GM23338 (cell line): ENCODE data around the gene CARHSP1. TPM values are rescaled to one million over a fixed set of nuclear protein-coding genes. Genes with fewer than 3 reads are reported as not detected.

Experiments used
- ATAC-seq: fragments of 200-7000 bp; cut with Tn5 transposase; 3 replicates; pipeline ENCODE4 v1.9.1; 2020
- DNase-seq: peaks from one replicate; pipeline ENCODE4 v3.0.0-alpha.2; 2015; ENCODE audit warnings: low spot score
- H2AFZ ChIP-seq: fragments of 200-600 bp; sonication (generic); 2 replicates; pipeline ENCODE4 v1.8.0; 2016; ENCODE audit warnings: antibody characterized with exemption, mild to moderate bottlenecking, moderate library complexity
- H3F3A ChIP-seq: fragments of 200-600 bp; sonication (generic); replicated peaks from 2 replicates; pipeline ENCODE4 v1.8.0; 2017; ENCODE audit warnings: antibody characterized with exemption, mixed run types, low read depth
- H3K27ac ChIP-seq: fragments of 200-600 bp; sonication (generic); 2 replicates; pipeline ENCODE4 v1.6.1; 2016; ENCODE audit warnings: low read depth
- H3K27me3 ChIP-seq: fragments of 200-600 bp; sonication (generic); 2 replicates; pipeline ENCODE4 v1.8.0; 2016; ENCODE audit warnings: mild to moderate bottlenecking, mixed run types, moderate library complexity; ENCODE audit not compliant: insufficient read depth
- H3K36me3 ChIP-seq: fragments of 200-600 bp; sonication (generic); 2 replicates; pipeline ENCODE4 v1.8.0; 2016; ENCODE audit warnings: mild to moderate bottlenecking; ENCODE audit not compliant: insufficient read depth
- H3K4me1 ChIP-seq: fragments of 200-600 bp; sonication (generic); 2 replicates; pipeline ENCODE4 v1.8.0; 2016; ENCODE audit warnings: mild to moderate bottlenecking, moderate library complexity; ENCODE audit not compliant: insufficient read depth
- H3K4me2 ChIP-seq: fragments of 200-600 bp; sonication (generic); 2 replicates; pipeline ENCODE4 v1.7.1; 2017; ENCODE audit warnings: mixed run types
- H3K4me3 ChIP-seq: fragments of 200-600 bp; sonication (generic); 2 replicates; pipeline ENCODE4 v1.6.1; 2016; ENCODE audit warnings: mixed run types
- H3K79me2 ChIP-seq: fragments of 200-600 bp; sonication (generic); replicated peaks from 2 replicates; pipeline ENCODE4 v1.8.0; 2017; ENCODE audit warnings: mild to moderate bottlenecking; ENCODE audit not compliant: insufficient read depth
- H3K9me2 ChIP-seq: fragments of 200-600 bp; sonication (generic); 2 replicates; pipeline ENCODE4 v1.8.0; 2017; ENCODE audit not compliant: insufficient read depth
- H4K20me1 ChIP-seq: fragments of 200-600 bp; sonication (generic); replicated peaks from 2 replicates; pipeline ENCODE4 v1.8.0; 2017; ENCODE audit warnings: mild to moderate bottlenecking; ENCODE audit not compliant: insufficient read depth
- H3K27ac Mint-ChIP-seq: 2 replicates; pipeline ENCODE4 v1.8.0; 2020; ENCODE audit warnings: inconsistent platforms, mild to moderate bottlenecking, moderate library complexity, mixed read lengths
- H3K27me3 Mint-ChIP-seq: 3 replicates; pipeline ENCODE4 v1.8.0; 2022; ENCODE audit warnings: low read depth, mild to moderate bottlenecking, moderate library complexity, mixed read lengths, inconsistent platforms; ENCODE audit not compliant: insufficient read depth, poor library complexity
- H3K36me3 Mint-ChIP-seq: 3 replicates; pipeline ENCODE4 v1.8.0; 2021; ENCODE audit warnings: low read depth, mild to moderate bottlenecking, inconsistent platforms, moderate library complexity, mixed read lengths
- H3K4me1 Mint-ChIP-seq: 3 replicates; pipeline ENCODE4 v1.8.0; 2020; ENCODE audit warnings: mild to moderate bottlenecking, inconsistent platforms, mixed read lengths
- H3K4me3 Mint-ChIP-seq: 3 replicates; pipeline ENCODE4 v1.8.0; 2021; ENCODE audit warnings: moderate library complexity, mild to moderate bottlenecking, inconsistent platforms, mixed read lengths
- H3K9me3 Mint-ChIP-seq: 3 replicates; pipeline ENCODE4 v1.8.0; 2020; ENCODE audit warnings: moderate library complexity, mild to moderate bottlenecking, inconsistent platforms, mixed read lengths
- JUNB ChIP-seq: IDR thresholded peaks from one replicate; pipeline ENCODE4 v1.6.1; 2016; ENCODE audit warnings: antibody characterized with exemption; ENCODE audit not compliant: unreplicated experiment
- NANOG ChIP-seq: IDR thresholded peaks from 2 replicates; pipeline ENCODE4 v1.6.1; 2016; ENCODE audit warnings: antibody characterized with exemption, borderline replicate concordance
- STAT1 ChIP-seq: IDR thresholded peaks from one replicate; pipeline ENCODE4 v1.6.1; 2016; ENCODE audit warnings: antibody characterized with exemption; ENCODE audit not compliant: unreplicated experiment
- polyA plus RNA-seq: library from polyadenylated mRNA; unstranded; fragments of >200 nt; fragmentation: Nextera tagmentation; extraction: Ambion mirVana; gene quantifications from 2 replicates; pipeline ENCODE4 v1.2.1, GENCODE V29; 2016
- total RNA-seq: library from RNA; depleted of rRNA; stranded (reverse); fragments of >200 nt; shearing (Covaris generic); gene quantifications from 2 replicates; pipeline ENCODE4 v1.2.3, GENCODE V29; 2014
- TF ChIP-seq, protein P1 (sequence below): fragments of 250-450 bp; sonication (Bioruptor Pico); IDR thresholded peaks from 2 replicates; pipeline ENCODE4 v1.5.0; 2020; ENCODE audit warnings: mild to moderate bottlenecking, moderate library complexity
- TF ChIP-seq, protein P2 (sequence below), 2 experiments: fragments of 200-600 bp in 1 of 2; sonication (generic) in 1 of 2; conservative IDR thresholded peaks; 2 replicates each; pipeline versions ENCODE4 v1.5.1 to v1.6.1; 2016 to 2017; ENCODE audit warnings: antibody characterized with exemption in 2 of 2, low read depth in 2 of 2, mild to moderate bottlenecking in 2 of 2, moderate library complexity in 1 of 2

CARHSP1 gene
- total and polyA plus RNA-seq, 2 experiments from 2014 or later = 286 to 339 TPM

DNA sequence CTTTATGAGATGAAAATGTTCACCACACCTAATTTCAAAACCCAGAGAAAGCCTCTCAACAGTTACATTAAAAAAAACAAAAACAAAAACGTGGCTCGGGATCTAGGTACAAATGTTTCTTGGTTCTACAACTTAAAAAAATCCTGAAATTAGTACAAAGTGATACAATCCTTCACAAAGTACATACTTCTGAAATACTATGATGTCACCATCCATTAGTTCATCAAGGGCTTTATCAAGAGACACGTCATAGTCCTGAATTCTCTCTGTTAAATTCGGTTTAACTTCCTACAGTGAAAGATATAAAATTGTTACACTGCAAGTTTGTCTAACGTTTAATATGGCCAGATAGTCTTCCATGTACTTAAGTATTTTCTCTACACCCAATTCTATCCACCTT, 31.5 kb upstream of the CARHSP1 start:
- Histone ChIP-seq H4K20me1 (peaks cover 19% of the 10 kb centered on the region), H3K27ac (no peak overlapping the region), H3K9me2 (no peaks in the 10 kb centered on the region), H3F3A (peaks cover 12% of the 10 kb centered on the region), H2AFZ (no peak overlapping the region), H3K79me2 (no peaks in the 10 kb centered on the region; the same call in 1 of the 2 replicates), H3K4me1 (no peaks in the 10 kb centered on the region), H3K27me3 (no peaks in the 10 kb centered on the region), H3K4me3 (no peak overlapping the region), H3K4me2 (no peak overlapping the region), H3K36me3 (peaks cover 74% of the 10 kb centered on the region)
- Mint-ChIP-seq H3K27ac (no peak overlapping the region), H3K36me3 (peaks cover 97% of the 10 kb centered on the region), H3K9me3 (no peaks in the 10 kb centered on the region), H3K4me1 (peaks cover 6% of the 10 kb centered on the region; the same call in 1 of the 3 replicates), H3K27me3 (peaks cover 4% of the 10 kb centered on the region), H3K4me3 (no peak overlapping the region)
- TF ChIP-seq STAT1 (no peak), JUNB (no peak), NANOG (no peak)
- TF ChIP-seq, protein P1, sequence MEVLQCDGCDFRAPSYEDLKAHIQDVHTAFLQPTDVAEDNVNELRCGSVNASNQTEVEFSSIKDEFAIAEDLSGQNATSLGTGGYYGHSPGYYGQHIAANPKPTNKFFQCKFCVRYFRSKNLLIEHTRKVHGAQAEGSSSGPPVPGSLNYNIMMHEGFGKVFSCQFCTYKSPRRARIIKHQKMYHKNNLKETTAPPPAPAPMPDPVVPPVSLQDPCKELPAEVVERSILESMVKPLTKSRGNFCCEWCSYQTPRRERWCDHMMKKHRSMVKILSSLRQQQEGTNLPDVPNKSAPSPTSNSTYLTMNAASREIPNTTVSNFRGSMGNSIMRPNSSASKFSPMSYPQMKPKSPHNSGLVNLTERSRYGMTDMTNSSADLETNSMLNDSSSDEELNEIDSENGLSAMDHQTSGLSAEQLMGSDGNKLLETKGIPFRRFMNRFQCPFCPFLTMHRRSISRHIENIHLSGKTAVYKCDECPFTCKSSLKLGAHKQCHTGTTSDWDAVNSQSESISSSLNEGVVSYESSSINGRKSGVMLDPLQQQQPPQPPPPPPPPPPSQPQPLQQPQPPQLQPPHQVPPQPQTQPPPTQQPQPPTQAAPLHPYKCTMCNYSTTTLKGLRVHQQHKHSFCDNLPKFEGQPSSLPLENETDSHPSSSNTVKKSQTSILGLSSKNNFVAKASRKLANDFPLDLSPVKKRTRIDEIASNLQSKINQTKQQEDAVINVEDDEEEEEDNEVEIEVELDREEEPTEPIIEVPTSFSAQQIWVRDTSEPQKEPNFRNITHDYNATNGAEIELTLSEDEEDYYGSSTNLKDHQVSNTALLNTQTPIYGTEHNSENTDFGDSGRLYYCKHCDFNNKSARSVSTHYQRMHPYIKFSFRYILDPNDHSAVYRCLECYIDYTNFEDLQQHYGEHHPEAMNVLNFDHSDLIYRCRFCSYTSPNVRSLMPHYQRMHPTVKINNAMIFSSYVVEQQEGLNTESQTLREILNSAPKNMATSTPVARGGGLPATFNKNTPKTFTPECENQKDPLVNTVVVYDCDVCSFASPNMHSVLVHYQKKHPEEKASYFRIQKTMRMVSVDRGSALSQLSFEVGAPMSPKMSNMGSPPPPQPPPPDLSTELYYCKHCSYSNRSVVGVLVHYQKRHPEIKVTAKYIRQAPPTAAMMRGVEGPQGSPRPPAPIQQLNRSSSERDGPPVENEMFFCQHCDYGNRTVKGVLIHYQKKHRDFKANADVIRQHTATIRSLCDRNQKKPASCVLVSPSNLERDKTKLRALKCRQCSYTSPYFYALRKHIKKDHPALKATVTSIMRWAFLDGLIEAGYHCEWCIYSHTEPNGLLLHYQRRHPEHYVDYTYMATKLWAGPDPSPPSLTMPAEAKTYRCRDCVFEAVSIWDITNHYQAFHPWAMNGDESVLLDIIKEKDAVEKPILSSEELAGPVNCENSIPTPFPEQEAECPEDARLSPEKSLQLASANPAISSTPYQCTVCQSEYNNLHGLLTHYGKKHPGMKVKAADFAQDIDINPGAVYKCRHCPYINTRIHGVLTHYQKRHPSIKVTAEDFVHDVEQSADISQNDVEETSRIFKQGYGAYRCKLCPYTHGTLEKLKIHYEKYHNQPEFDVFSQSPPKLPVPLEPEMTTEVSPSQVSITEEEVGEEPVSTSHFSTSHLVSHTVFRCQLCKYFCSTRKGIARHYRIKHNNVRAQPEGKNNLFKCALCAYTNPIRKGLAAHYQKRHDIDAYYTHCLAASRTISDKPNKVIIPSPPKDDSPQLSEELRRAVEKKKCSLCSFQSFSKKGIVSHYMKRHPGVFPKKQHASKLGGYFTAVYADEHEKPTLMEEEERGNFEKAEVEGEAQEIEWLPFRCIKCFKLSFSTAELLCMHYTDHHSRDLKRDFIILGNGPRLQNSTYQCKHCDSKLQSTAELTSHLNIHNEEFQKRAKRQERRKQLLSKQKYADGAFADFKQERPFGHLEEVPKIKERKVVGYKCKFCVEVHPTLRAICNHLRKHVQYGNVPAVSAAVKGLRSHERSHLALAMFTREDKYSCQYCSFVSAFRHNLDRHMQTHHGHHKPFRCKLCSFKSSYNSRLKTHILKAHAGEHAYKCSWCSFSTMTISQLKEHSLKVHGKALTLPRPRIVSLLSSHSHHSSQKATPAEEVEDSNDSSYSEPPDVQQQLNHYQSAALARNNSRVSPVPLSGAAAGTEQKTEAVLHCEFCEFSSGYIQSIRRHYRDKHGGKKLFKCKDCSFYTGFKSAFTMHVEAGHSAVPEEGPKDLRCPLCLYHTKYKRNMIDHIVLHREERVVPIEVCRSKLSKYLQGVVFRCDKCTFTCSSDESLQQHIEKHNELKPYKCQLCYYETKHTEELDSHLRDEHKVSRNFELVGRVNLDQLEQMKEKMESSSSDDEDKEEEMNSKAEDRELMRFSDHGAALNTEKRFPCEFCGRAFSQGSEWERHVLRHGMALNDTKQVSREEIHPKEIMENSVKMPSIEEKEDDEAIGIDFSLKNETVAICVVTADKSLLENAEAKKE (CRISPR knock-in tag) = no peak
- DNase-seq (no peak), ATAC-seq (no peak)

DNA sequence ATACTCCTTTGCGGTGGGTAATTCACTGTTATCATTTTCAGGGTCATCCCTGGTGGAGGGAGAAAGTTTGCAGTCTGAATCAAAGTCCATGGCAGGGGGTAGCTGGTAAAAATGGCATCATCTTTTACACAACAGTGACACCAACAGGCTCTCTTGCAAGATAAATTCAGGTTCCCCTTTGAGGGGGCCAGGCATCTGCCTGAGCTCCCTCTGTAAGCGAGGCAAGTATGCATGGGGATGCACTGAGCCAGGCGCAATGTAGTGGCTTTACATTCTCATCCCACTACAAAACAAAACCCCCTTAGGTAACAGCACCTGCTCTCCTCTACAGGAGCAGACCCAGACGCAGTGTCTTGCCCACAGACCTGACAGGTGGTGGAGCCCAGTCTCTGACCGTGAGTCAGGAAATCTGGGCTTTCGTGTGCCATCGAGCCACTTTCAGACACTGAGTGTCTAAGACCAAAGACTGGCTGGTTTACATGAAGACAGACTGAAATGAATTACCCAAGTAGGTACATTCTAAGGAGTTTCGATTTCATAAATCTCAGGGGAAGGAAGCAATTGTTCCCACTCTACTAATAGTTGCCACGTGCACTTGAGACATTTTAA, 31.0 kb upstream of the CARHSP1 start:
- no peaks in the 10 kb centered on the region for H3K4me1 ChIP-seq
- peaks cover 19% of the 10 kb centered on the region for H4K20me1 ChIP-seq
- peaks cover 76% of the 10 kb centered on the region for H3K36me3 ChIP-seq
- H3F3A ChIP-seq = peaks cover 12% of the 10 kb centered on the region; the same call in 1 of the 2 replicates
- no peaks in the 10 kb centered on the region for H3K9me2 ChIP-seq
- H3K79me2 ChIP-seq = no peaks in the 10 kb centered on the region; the same call in 1 of the 2 replicates
- Mint-ChIP-seq H3K27ac (peak overlapping the region; percentile 74; the same call in 1 of the 2 replicates), H3K4me1 (peaks cover 6% of the 10 kb centered on the region; the same call in 1 of the 3 replicates), H3K9me3 (no peaks in the 10 kb centered on the region), H3K36me3 (peaks cover 97% of the 10 kb centered on the region), H3K27me3 (peaks cover 4% of the 10 kb centered on the region), H3K4me3 (no peak overlapping the region)
- no peak overlapping the region for H2AFZ ChIP-seq
- H3K4me3 ChIP-seq = no peak overlapping the region
- H3K4me2 ChIP-seq = no peak overlapping the region
- no peak overlapping the region for H3K27ac ChIP-seq
- no peaks in the 10 kb centered on the region for H3K27me3 ChIP-seq
- TF ChIP-seq, protein P2, sequence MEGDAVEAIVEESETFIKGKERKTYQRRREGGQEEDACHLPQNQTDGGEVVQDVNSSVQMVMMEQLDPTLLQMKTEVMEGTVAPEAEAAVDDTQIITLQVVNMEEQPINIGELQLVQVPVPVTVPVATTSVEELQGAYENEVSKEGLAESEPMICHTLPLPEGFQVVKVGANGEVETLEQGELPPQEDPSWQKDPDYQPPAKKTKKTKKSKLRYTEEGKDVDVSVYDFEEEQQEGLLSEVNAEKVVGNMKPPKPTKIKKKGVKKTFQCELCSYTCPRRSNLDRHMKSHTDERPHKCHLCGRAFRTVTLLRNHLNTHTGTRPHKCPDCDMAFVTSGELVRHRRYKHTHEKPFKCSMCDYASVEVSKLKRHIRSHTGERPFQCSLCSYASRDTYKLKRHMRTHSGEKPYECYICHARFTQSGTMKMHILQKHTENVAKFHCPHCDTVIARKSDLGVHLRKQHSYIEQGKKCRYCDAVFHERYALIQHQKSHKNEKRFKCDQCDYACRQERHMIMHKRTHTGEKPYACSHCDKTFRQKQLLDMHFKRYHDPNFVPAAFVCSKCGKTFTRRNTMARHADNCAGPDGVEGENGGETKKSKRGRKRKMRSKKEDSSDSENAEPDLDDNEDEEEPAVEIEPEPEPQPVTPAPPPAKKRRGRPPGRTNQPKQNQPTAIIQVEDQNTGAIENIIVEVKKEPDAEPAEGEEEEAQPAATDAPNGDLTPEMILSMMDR (conservative IDR thresholded peaks at IDR 0.05; ENCODE audit: low read depth in 2 of 2) = peak in 1 of 2 experiments; percentile 23; a peak in 1 of 4 replicates
- no peak for TF ChIP-seq NANOG
- ATAC-seq = peak; percentile 72
- peak; percentile 27 for DNase-seq
